Stimulated activated CD8-positive, alpha-beta memory T cell treated with anti-CD3 and anti-CD28 coated beads, Interleukin-15, amount 100 ng/mL, for 4 hours (primary cell): ENCODE results near the gene ADCK1.
"Not testable (repeated sequence)": the region's sequence is repeated elsewhere in the genome, so short reads cannot be mapped to it uniquely, and the experiment has no call there.

Experiments
- DNase-seq, 2 donors: peaks; one replicate each; pipeline ENCODE4 v3.0.0-alpha.2; 2020; ENCODE audit warnings: low read depth in 2 of 2

ADCK1 gene

GRCh38 chr14:77799863-77800730 is at the start of gene ADCK1:
ADCK1 (plus strand) TSS chr14:77800109; CDS start chr14:77818979, 18,870 bp downstream.
- DNase-seq: peak; percentile 73 to 75

- no peak for DNase-seq
These were observed 47.6 kb upstream of the ADCK1 start for GRCh38 chr14:77752266-77752665.

GRCh38 chr14:77752799-77753516 is 47.0 kb upstream of the ADCK1 start:
- DNase-seq: no peak

- peak; percentile 79 to 85 for DNase-seq
These were observed 39.3 kb upstream of the ADCK1 start, which contains the start of gene SNW1 for GRCh38 chr14:77760381-77761204. SNW1 (minus strand) TSS chr14:77761156; CDS start chr14:77761127, 29 bp downstream.

DNA sequence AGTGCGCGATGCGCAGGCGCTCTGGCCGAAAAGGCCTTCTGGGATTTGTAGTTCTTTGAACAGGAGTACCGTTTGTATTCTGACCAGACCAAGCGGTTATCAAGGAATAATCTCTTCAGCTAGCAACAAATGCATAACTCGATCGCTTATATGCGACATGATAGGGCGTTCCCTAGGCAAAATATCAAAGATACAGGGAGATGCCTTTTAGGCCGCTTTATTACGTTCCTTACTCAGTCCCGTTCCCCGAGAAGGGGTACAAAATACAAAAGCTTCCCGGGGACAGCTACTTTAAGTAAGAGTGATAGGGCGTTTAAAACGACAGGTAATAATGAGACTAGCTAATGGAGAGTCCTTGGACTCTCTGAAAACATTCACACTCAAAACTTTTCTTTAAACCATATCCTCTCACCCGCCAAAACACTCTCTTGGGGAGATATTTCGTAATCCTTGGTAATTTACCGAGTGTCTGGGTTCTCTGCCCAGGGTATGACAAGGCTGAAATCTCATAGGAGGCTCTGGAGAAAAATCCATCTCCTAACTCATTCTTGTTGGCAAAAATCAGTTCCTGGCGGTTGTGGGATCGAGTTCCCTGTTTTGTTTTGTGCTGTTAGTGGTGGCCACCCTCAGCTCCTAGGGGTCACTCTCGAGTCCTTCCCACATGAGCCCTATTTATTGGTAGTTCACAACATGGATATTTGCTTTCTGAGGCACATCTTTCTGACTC is 38.5 kb upstream of the ADCK1 start:
- no peak for DNase-seq

DNA sequence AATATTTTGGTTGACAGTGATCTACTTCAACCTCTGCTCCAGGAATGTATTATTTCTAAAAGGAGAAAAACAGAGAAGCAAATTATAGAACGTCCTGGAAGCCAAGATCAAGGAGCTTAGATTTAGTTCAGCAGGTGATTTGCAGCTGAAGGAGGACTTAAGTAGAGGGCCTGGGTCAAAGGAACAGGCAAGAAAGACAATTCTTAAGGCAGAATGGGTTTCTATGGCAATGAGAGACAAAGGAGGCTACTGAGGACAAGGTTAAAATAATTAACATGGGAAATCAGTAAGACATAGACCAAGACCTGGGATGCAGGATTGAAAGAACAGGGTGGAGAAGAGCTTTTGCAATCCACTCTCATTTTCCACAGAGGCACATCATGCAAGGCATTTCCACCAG is 36.6 kb upstream of the ADCK1 start:
- DNase-seq: no peak

- no peak for DNase-seq
These were observed 35.9 kb upstream of the ADCK1 start for GRCh38 chr14:77763978-77764377.

- not testable (repeated sequence) for DNase-seq
These were observed 31.4 kb upstream of the ADCK1 start for GRCh38 chr14:77768442-77769069.

DNA sequence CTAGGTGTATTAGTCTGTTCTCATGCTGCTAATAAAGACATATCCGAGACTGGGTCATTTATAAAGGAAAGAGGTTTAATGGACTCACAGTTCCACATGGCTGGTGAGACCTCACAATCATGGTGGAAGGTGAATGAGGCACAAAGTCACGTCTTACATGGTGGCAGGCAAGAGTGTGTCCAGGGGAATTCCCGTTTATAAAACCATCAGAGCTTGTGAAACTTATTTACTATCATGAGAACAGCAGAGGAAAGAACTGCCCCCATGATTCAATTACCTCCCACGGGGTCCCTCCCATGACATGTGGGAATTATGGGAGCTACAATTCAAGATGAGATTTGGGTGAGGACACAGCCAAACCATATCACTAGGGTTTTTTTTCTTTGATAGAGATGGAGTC is 25.9 kb upstream of the ADCK1 start:
- DNase-seq: not testable (repeated sequence)

GRCh38 chr14:77782202-77782601 is 17.7 kb upstream of the ADCK1 start:
- no peak for DNase-seq

DNA sequence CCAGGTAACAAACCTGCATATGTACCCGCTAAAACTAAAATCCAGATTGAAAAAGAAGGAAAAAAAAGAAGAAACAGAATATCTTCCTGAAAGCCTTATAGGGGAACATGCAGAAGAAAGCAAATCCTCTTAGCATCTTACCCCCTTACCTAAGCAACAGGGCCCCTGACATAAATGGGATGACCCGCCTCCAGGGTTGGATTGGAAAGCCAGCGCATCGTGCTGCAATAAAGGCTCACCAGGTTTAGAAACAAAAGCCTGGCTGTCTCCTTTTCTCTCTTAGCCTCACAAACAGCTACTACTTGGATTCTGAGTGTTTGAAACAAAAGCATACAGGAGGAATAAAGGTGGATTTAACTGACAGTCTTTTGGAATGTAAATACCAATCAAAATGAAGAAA is 13.8 kb upstream of the ADCK1 start:
- no peak for DNase-seq

DNA sequence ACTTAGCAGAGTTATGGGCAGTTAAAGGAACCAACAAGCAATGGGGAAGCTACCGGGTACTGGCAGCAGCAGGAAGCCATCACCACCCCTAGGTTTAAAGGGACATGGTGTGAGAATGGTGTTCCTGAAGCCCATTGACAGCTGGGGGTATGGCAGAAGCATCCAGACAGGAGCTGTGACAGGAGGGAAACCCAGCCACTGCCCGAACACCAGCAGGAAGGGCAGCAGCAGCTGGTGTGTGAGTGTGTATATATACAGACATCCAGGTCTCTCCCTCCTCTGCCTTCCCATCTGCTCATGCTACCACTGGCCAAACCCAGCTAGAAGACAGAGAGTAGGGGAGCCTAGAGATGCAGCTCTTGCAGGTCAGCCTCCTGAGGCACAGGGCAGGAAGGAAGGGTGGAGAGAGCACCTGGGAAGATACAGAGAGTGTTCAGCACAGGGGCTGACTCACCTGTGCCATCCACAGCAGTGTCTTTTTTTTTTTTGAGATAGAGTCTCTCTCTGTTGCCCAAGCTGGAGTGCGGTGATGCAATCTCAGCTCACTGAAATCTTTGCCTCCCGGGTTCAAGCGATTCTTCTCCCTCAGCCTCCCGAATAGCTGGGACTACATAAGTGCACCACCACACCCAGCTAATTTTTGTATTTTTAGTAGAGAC is 9.2 kb upstream of the ADCK1 start:
- no peak for DNase-seq

DNA sequence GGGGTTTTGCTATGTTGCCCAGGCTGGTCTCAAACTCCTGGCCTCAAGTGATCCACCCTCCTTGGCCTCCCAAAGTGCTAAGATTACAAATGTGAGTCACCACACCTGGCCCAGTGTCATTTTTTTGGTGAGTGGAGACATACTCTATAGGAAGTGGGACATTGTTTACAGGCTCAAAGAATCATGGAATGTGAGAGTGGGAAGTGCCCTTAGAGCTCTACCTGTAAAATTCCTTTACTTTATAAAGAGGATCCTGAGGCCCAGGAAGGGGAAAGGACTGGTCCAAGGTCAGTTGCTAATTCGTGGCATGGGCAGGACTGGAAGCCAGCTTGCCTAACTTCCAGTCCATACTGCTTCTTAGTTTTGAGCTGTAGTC is 8.7 kb upstream of the ADCK1 start:
- DNase-seq: no peak

- not testable (repeated sequence) for DNase-seq
These were observed 6.7 kb upstream of the ADCK1 start for GRCh38 chr14:77793255-77793654.

GRCh38 chr14:77794357-77794756 is 5.6 kb upstream of the ADCK1 start:
- no peak for DNase-seq

GRCh38 chr14:77799456-77799855 is 453 bp upstream of the ADCK1 start:
- not testable (repeated sequence) for DNase-seq

DNA sequence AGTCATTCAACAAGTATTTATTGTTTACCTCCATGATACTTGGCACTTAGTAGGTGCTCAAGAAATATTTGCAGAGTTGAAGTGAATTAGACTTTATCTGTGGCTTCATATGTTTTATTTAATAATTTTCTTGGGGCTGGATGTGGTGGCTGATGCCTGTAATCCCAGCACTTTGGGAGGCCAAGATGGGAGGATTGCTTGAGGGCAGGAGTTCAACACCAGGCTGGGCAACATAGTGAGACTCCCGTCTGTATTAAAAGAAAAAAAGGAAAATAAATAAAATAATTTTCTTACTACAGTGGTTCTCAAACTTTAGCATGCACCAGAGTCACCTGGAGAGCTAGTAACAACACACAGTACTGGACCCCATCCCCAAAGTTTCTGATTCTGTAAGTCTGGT is 905 bp downstream of the ADCK1 start:
- DNase-seq: no peak

- no peak for DNase-seq
These were observed 4.7 kb downstream of the ADCK1 start for GRCh38 chr14:77804592-77804991.

- no peak for DNase-seq
These were observed 5.8 kb downstream of the ADCK1 start for GRCh38 chr14:77805706-77806105.

- DNase-seq: no peak
These were observed 8.3 kb downstream of the ADCK1 start for GRCh38 chr14:77808250-77808649.
